ENCODE measurements around the gene FIBCD1. TPM values are rescaled to one million over a fixed set of nuclear protein-coding genes. Genes with fewer than 3 reads are reported as not detected.

The FIBCD1 gene
- total and polyA plus RNA-seq, 3 experiments from 2014 or later: not detected

- H3K27me3 ChIP-seq (ENCODE audit: insufficient read depth, low read length, poor library complexity, severe bottlenecking): no peaks in the 10 kb centered on the region
- CTCF ChIA-PET: no interaction called here
- no peaks in the 10 kb centered on the region for H3K36me3 Mint-ChIP-seq
- H3K27ac Mint-ChIP-seq: no peak overlapping the region
- H3K4me3 Mint-ChIP-seq: no peak overlapping the region
- no peaks in the 10 kb centered on the region for H3K4me1 ChIP-seq (ENCODE audit: insufficient read depth, low read length)
- peaks cover 14 to 29% of the 10 kb centered on the region in 2 donors for H3K27me3 Mint-ChIP-seq
- no peak for DNase-seq
- H3K4me3 ChIP-seq (ENCODE audit: low read length): no peak overlapping the region
- peaks cover 4% of the 10 kb centered on the region for H3K9me3 ChIP-seq (ENCODE audit: low read length)
- no peaks in the 10 kb centered on the region for H3K36me3 ChIP-seq (ENCODE audit: insufficient read depth, low read length)
- H3K4me1 Mint-ChIP-seq: peaks cover 0 to 2% (median 0%) of the 10 kb centered on the region in 3 donors
- H3K27ac ChIP-seq (ENCODE audit: low read depth, low read length): no peak overlapping the region
- peaks cover 0 to 7% (median 2%) of the 10 kb centered on the region in 5 donors for H3K9me3 Mint-ChIP-seq
- POLR2A ChIA-PET: no interaction called here
Observed at GRCh38 chr9:130954317-130954716, 15.3 kb upstream of the FIBCD1 start.

- DNase-seq: no peak
- H3K4me1 ChIP-seq (ENCODE audit: insufficient read depth, low read length): no peaks in the 10 kb centered on the region
- no peak overlapping the region for H3K4me3 ChIP-seq (ENCODE audit: low read length)
- Mint-ChIP-seq H3K4me3 (no peak overlapping the region), H3K27ac (no peak overlapping the region), H3K4me1 (no peaks in the 10 kb centered on the region), H3K27me3 (peaks cover 22 to 45% of the 10 kb centered on the region in 2 donors), H3K36me3 (no peaks in the 10 kb centered on the region), H3K9me3 (peaks cover 0 to 3% (median 2%) of the 10 kb centered on the region in 5 donors)
- H3K27ac ChIP-seq (ENCODE audit: low read depth, low read length): no peak overlapping the region
- no peaks in the 10 kb centered on the region for H3K9me3 ChIP-seq (ENCODE audit: low read length)
- peaks cover 12% of the 10 kb centered on the region for H3K27me3 ChIP-seq (ENCODE audit: insufficient read depth, low read length, poor library complexity, severe bottlenecking)
- ChIA-PET CTCF (no interaction called here), POLR2A (no interaction called here)
- H3K36me3 ChIP-seq (ENCODE audit: insufficient read depth, low read length): no peaks in the 10 kb centered on the region
Observed at GRCh38 chr9:130952065-130952762, 13.2 kb upstream of the FIBCD1 start.

GRCh38 chr9:130950039-130950311 is 10.9 kb upstream of the FIBCD1 start:
- Histone ChIP-seq H3K27ac (ENCODE audit: low read depth, low read length) (no peak overlapping the region), H3K4me1 (ENCODE audit: insufficient read depth, low read length) (no peaks in the 10 kb centered on the region), H3K27me3 (ENCODE audit: insufficient read depth, low read length, poor library complexity, severe bottlenecking) (peaks cover 12% of the 10 kb centered on the region), H3K9me3 (ENCODE audit: low read length) (no peaks in the 10 kb centered on the region), H3K36me3 (ENCODE audit: insufficient read depth, low read length) (no peaks in the 10 kb centered on the region), H3K4me3 (ENCODE audit: low read length) (no peak overlapping the region)
- H3K4me1 Mint-ChIP-seq: no peaks in the 10 kb centered on the region
- peaks cover 23 to 56% of the 10 kb centered on the region in 2 donors for H3K27me3 Mint-ChIP-seq
- H3K36me3 Mint-ChIP-seq: peaks cover 0 to 2% (median 0%) of the 10 kb centered on the region in 3 donors
- CTCF ChIA-PET: no interaction called here
- H3K27ac Mint-ChIP-seq: no peak overlapping the region
- no peak for DNase-seq
- peaks cover 0 to 3% (median 2%) of the 10 kb centered on the region in 5 donors for H3K9me3 Mint-ChIP-seq
- POLR2A ChIA-PET: no interaction called here
- H3K4me3 Mint-ChIP-seq: no peak overlapping the region

GRCh38 chr9:130949188-130950038 is 10.4 kb upstream of the FIBCD1 start:
- Mint-ChIP-seq H3K9me3 (peaks cover 0 to 3% (median 2%) of the 10 kb centered on the region in 5 donors), H3K27me3 (peaks cover 25 to 61% of the 10 kb centered on the region in 2 donors), H3K27ac (no peak overlapping the region), H3K4me3 (no peak overlapping the region), H3K36me3 (peaks cover 0 to 2% (median 0%) of the 10 kb centered on the region in 3 donors), H3K4me1 (no peaks in the 10 kb centered on the region)
- Histone ChIP-seq H3K27me3 (ENCODE audit: insufficient read depth, low read length, poor library complexity, severe bottlenecking) (peaks cover 12% of the 10 kb centered on the region), H3K4me1 (ENCODE audit: insufficient read depth, low read length) (no peaks in the 10 kb centered on the region), H3K9me3 (ENCODE audit: low read length) (no peaks in the 10 kb centered on the region), H3K27ac (ENCODE audit: low read depth, low read length) (no peak overlapping the region), H3K36me3 (ENCODE audit: insufficient read depth, low read length) (no peaks in the 10 kb centered on the region), H3K4me3 (ENCODE audit: low read length) (no peak overlapping the region)
- DNase-seq: no peak
- ChIA-PET POLR2A (no interaction called here), CTCF (no interaction called here)

- no peaks in the 10 kb centered on the region for H3K4me1 Mint-ChIP-seq
- Histone ChIP-seq H3K4me3 (ENCODE audit: low read length) (no peak overlapping the region), H3K9me3 (ENCODE audit: low read length) (no peaks in the 10 kb centered on the region), H3K27me3 (ENCODE audit: insufficient read depth, low read length, poor library complexity, severe bottlenecking) (peaks cover 19% of the 10 kb centered on the region), H3K36me3 (ENCODE audit: insufficient read depth, low read length) (no peaks in the 10 kb centered on the region), H3K4me1 (ENCODE audit: insufficient read depth, low read length) (no peaks in the 10 kb centered on the region), H3K27ac (ENCODE audit: low read depth, low read length) (no peak overlapping the region)
- H3K27me3 Mint-ChIP-seq: peaks cover 25 to 69% of the 10 kb centered on the region in 2 donors
- CTCF ChIA-PET: no interaction called here
- no peak overlapping the region for H3K4me3 Mint-ChIP-seq
- POLR2A ChIA-PET: no interaction called here
- DNase-seq: no peak
- peaks cover 0 to 3% (median 2%) of the 10 kb centered on the region in 5 donors for H3K9me3 Mint-ChIP-seq
- peaks cover 0 to 2% (median 0%) of the 10 kb centered on the region in 3 donors for H3K36me3 Mint-ChIP-seq
- H3K27ac Mint-ChIP-seq: no peak overlapping the region
Observed at GRCh38 chr9:130948266-130948665, 9.2 kb upstream of the FIBCD1 start.

- CTCF ChIA-PET: no interaction called here
- Histone ChIP-seq H3K9me3 (ENCODE audit: low read length) (no peaks in the 10 kb centered on the region), H3K36me3 (ENCODE audit: insufficient read depth, low read length) (no peaks in the 10 kb centered on the region), H3K4me3 (ENCODE audit: low read length) (no peak overlapping the region), H3K27ac (ENCODE audit: low read depth, low read length) (no peak overlapping the region), H3K4me1 (ENCODE audit: insufficient read depth, low read length) (no peaks in the 10 kb centered on the region), H3K27me3 (ENCODE audit: insufficient read depth, low read length, poor library complexity, severe bottlenecking) (peaks cover 21% of the 10 kb centered on the region)
- peak overlapping the region in 1 of 8 donors; percentile 34 for H3K27ac Mint-ChIP-seq
- peaks cover 25 to 71% of the 10 kb centered on the region in 2 donors for H3K27me3 Mint-ChIP-seq
- DNase-seq: no peak
- POLR2A ChIA-PET: no interaction called here
- no peak overlapping the region for H3K4me3 Mint-ChIP-seq
- peaks cover 0 to 2% (median 0%) of the 10 kb centered on the region in 3 donors for H3K36me3 Mint-ChIP-seq
- H3K9me3 Mint-ChIP-seq: peaks cover 0 to 3% (median 2%) of the 10 kb centered on the region in 5 donors
- H3K4me1 Mint-ChIP-seq: no peaks in the 10 kb centered on the region
Observed at GRCh38 chr9:130947618-130948140, 8.6 kb upstream of the FIBCD1 start.

GRCh38 chr9:130946766-130947617 is 7.9 kb upstream of the FIBCD1 start:
- no peak overlapping the region for H3K4me3 ChIP-seq (ENCODE audit: low read length)
- Mint-ChIP-seq H3K36me3 (peaks cover 0 to 2% (median 0%) of the 10 kb centered on the region in 3 donors), H3K27me3 (peaks cover 25 to 70% of the 10 kb centered on the region in 2 donors), H3K9me3 (peaks cover 0 to 3% (median 2%) of the 10 kb centered on the region in 5 donors), H3K4me1 (no peaks in the 10 kb centered on the region), H3K4me3 (no peak overlapping the region), H3K27ac (peak overlapping the region in 2 of 8 donors; percentile 36 to 88)
- no peaks in the 10 kb centered on the region for H3K4me1 ChIP-seq (ENCODE audit: insufficient read depth, low read length)
- no peak overlapping the region for H3K27ac ChIP-seq (ENCODE audit: low read depth, low read length)
- no peak for DNase-seq
- no peaks in the 10 kb centered on the region for H3K36me3 ChIP-seq (ENCODE audit: insufficient read depth, low read length)
- CTCF ChIA-PET: no interaction called here
- H3K9me3 ChIP-seq (ENCODE audit: low read length): no peaks in the 10 kb centered on the region
- POLR2A ChIA-PET: no interaction called here
- peaks cover 24% of the 10 kb centered on the region for H3K27me3 ChIP-seq (ENCODE audit: insufficient read depth, low read length, poor library complexity, severe bottlenecking)
